Natural killer cell treated with Interleukin-12 subunit alpha and Interleukin-12 subunit beta and Interleukin-15 and Interleukin-18, amount 100 ng/mL, for 72 hours (primary cell): ENCODE results near the gene ARHGEF6. TPM values are rescaled to one million over a fixed set of nuclear protein-coding genes. Genes with fewer than 3 reads are reported as not detected.
A peak's percentile ranks its signal among the peaks of the same experiment; 100 is the strongest.

Experiments used
- ATAC-seq, 2 donors: fragments of 150-1000 bp; cut with Tn5 transposase in 1 of 2; sonication (Bioruptor Pico), chemical (Tn5 transposase) in 1 of 2; 2 replicates each; pipeline ENCODE4 v1.10.0; 2021
- DNase-seq: peaks from one replicate; pipeline ENCODE4 v3.0.0; 2022; ENCODE audit warnings: low spot score
- H3K27ac Mint-ChIP-seq, 2 donors: 1 replicate in 1 of 2; 2 replicates in 1 of 2; pipeline ENCODE4 v1.8.0; 2022; ENCODE audit warnings: mixed read lengths in 2 of 2, mild to moderate bottlenecking in 1 of 2, moderate library complexity in 1 of 2
- H3K27me3 Mint-ChIP-seq, 2 donors: 1 replicate in 1 of 2; 2 replicates in 1 of 2; pipeline ENCODE4 v1.8.0; 2022; ENCODE audit warnings: mixed read lengths in 2 of 2
- H3K36me3 Mint-ChIP-seq: one replicate; pipeline ENCODE4 v1.8.0; 2022; ENCODE audit warnings: mixed read lengths
- H3K4me1 Mint-ChIP-seq, 2 donors: 1 replicate in 1 of 2; 2 replicates in 1 of 2; pipeline ENCODE4 v1.8.0; 2022; ENCODE audit warnings: low read depth in 2 of 2, mixed read lengths in 2 of 2, mild to moderate bottlenecking in 1 of 2
- H3K4me3 Mint-ChIP-seq: one replicate; pipeline ENCODE4 v1.8.0; 2022; ENCODE audit warnings: mixed read lengths
- H3K9me3 Mint-ChIP-seq: 2 replicates; pipeline ENCODE4 v1.8.0; 2022; ENCODE audit warnings: mixed read lengths
- total RNA-seq, 2 donors: library from RNA; stranded (reverse); gene quantifications; one replicate each; pipeline ENCODE4 v1.2.3, GENCODE V29; 2022

Gene ARHGEF6
- total RNA-seq, 2 donors from 2014 or later: 45.8 to 50.2 TPM

GRCh38 chrX:136627409-136627808, 153.3 kb downstream of the ARHGEF6 start:
- H3K27me3 Mint-ChIP-seq: peaks cover 0 to 11% of the 10 kb centered on the region in 2 donors
- H3K27ac Mint-ChIP-seq: peak overlapping the region; percentile 84 to 98
- H3K4me1 Mint-ChIP-seq: peaks cover 53 to 69% of the 10 kb centered on the region in 2 donors
- peaks cover 3% of the 10 kb centered on the region for H3K9me3 Mint-ChIP-seq
- ATAC-seq: peak; percentile 79 to 82
- peak overlapping the region; percentile 85 for H3K4me3 Mint-ChIP-seq
- no peak for DNase-seq
- peaks cover 7% of the 10 kb centered on the region for H3K36me3 Mint-ChIP-seq

DNA sequence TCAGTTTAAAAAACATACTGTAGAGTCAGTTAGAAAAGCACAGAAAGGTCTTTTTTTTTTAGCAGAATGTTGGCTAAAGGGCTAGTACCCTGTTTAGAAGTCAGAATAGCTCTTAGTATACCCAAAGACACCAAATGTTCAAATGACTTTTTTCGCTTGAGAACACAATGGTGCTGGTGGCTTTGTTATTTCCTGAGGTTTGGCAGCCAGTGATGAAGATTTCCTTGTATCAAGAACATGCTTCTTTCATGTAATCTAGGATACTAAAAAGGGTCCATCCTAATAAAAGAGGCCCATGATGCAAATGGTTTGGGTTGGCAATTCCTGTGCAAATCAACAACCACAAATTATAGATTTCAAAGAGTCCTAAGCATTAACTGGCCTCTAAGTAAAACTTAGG, 153.8 kb downstream of the ARHGEF6 start:
- no peak for DNase-seq
- Mint-ChIP-seq H3K27me3 (peaks cover 0 to 11% of the 10 kb centered on the region in 2 donors), H3K4me3 (peak overlapping the region; percentile 85), H3K4me1 (peaks cover 55 to 67% of the 10 kb centered on the region in 2 donors), H3K36me3 (peaks cover 7% of the 10 kb centered on the region), H3K27ac (peak overlapping the region; percentile 84 to 98), H3K9me3 (peaks cover 3% of the 10 kb centered on the region)
- no peak for ATAC-seq

DNA sequence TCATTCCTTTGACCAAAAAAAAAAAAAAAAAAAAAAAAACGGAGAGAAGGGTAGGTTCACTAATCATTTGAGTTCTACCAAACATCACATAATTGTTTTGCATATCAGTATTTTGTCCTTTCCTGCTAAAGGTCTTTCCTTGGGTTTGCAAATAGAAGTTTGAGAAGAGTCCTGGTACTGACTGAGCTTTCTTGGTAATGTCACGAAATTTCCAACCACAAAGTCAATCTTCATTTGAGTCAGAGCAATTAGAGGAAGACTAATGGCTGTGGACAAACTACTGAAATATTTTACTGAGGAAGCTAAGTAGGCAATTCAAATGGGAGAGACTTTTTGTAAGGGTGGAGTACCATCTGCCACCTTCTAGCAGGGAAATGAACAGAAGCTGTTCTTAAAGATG, 154.5 kb downstream of the ARHGEF6 start:
- Mint-ChIP-seq H3K36me3 (peaks cover 7% of the 10 kb centered on the region), H3K27me3 (peaks cover 0 to 11% of the 10 kb centered on the region in 2 donors), H3K4me3 (peak overlapping the region; percentile 85), H3K27ac (peak overlapping the region; percentile 84 to 98), H3K9me3 (peaks cover 3% of the 10 kb centered on the region), H3K4me1 (peaks cover 58 to 69% of the 10 kb centered on the region in 2 donors)
- DNase-seq (no peak), ATAC-seq (peak; percentile 61 to 73)

GRCh38 chrX:136625246-136625645, 155.5 kb downstream of the ARHGEF6 start:
- Mint-ChIP-seq H3K4me1 (peaks cover 56 to 67% of the 10 kb centered on the region in 2 donors), H3K27me3 (peaks cover 0 to 11% of the 10 kb centered on the region in 2 donors), H3K9me3 (peaks cover 3% of the 10 kb centered on the region), H3K4me3 (no peak overlapping the region), H3K27ac (peak overlapping the region; percentile 84 to 98), H3K36me3 (peaks cover 7% of the 10 kb centered on the region)
- ATAC-seq: no peak
- no peak for DNase-seq

DNA sequence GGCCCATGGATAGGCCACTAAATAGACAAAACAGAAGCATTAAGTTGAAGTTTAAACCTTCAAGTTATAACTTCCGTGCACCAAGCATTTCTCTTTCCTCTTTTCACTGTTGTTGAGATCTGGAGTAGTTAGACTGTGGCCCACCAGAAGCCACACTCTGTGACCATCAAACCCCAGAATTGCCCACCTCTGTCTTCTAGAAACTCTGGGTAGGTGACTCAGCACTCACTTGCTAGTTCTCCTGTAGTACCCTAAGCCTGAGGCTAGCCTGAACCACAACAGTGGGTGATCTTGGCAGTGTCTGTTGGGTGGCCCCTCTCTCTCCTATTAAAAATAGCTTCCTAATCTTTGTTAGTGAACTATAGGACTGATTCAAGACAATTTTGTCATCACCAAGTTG, 157.3 kb downstream of the ARHGEF6 start:
- peaks cover 0 to 17% of the 10 kb centered on the region in 2 donors for H3K27me3 Mint-ChIP-seq
- peaks cover 3% of the 10 kb centered on the region for H3K9me3 Mint-ChIP-seq
- peaks cover 7% of the 10 kb centered on the region for H3K36me3 Mint-ChIP-seq
- ATAC-seq (peak; percentile 69 to 79), DNase-seq (no peak)
- peak overlapping the region; percentile 72 for H3K4me3 Mint-ChIP-seq
- peaks cover 62 to 71% of the 10 kb centered on the region in 2 donors for H3K4me1 Mint-ChIP-seq
- H3K27ac Mint-ChIP-seq: peak overlapping the region; percentile 84 to 98

DNA sequence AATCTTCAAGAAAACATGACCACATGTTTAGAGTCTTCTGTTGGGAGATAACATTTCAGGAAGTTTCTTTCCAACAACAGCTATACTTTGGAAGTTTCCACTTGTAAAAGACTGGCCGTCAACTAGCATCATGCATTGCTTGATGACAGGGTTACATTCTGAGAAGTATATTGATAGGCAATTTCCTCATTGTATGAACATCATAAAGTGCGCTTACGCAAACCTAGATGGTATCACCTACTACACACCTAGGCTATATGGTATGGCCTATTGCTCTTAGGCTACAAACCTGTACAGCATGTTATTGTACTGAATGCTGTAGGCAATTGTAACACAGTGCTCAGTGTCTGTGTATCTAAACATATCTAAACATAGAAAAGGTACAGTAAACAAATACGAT, 158.2 kb downstream of the ARHGEF6 start:
- Mint-ChIP-seq H3K4me1 (peaks cover 56 to 65% of the 10 kb centered on the region in 2 donors), H3K4me3 (no peak overlapping the region), H3K27me3 (peaks cover 0 to 15% of the 10 kb centered on the region in 2 donors), H3K27ac (peak overlapping the region; percentile 84 to 98), H3K9me3 (peaks cover 3% of the 10 kb centered on the region), H3K36me3 (peaks cover 7% of the 10 kb centered on the region)
- ATAC-seq (no peak), DNase-seq (no peak)

- Mint-ChIP-seq H3K36me3 (peaks cover 7% of the 10 kb centered on the region), H3K9me3 (peaks cover 3% of the 10 kb centered on the region), H3K27ac (peak overlapping the region; percentile 68 to 73), H3K4me1 (peaks cover 45 to 49% of the 10 kb centered on the region in 2 donors), H3K27me3 (peaks cover 0 to 14% of the 10 kb centered on the region in 2 donors), H3K4me3 (peak overlapping the region; percentile 15)
- ATAC-seq: no peak
- DNase-seq: no peak
These were observed 160.0 kb downstream of the ARHGEF6 start for GRCh38 chrX:136620780-136621179.

DNA sequence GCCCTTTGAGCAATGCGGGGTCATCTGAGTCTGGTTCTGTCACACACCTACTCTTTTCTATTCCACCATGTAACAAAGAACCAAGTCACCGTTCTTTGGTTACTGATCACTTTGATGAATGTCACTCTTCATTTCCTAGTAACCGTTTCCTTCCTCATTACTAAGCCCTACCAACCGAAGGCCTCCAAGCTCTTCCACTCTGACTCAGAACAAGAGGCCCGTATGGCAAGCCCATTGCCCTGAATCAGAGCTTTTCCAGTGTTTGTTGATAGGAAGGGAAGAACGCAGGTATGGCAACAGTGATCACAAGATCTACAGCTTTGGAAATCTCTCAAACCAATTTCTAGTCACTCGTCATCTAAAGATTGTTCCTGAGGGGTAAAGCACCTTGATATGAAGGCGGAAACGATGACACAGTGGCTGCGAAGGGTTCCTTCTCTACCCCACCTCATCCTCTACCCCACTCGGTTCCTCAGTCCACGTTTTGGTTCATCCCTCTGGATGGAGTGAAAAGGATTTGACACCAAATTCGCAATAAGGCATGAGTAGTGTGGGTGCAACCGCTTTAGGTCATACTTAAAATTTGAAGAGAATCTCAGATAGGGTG, 160.7 kb downstream of the ARHGEF6 start:
- Mint-ChIP-seq H3K36me3 (peaks cover 7% of the 10 kb centered on the region), H3K27ac (peak overlapping the region; percentile 68 to 73), H3K4me1 (peaks cover 42 to 48% of the 10 kb centered on the region in 2 donors), H3K4me3 (peak overlapping the region; percentile 58), H3K27me3 (peaks cover 0 to 14% of the 10 kb centered on the region in 2 donors), H3K9me3 (peaks cover 3% of the 10 kb centered on the region)
- DNase-seq (no peak), ATAC-seq (peak; percentile 29 to 59)

DNA sequence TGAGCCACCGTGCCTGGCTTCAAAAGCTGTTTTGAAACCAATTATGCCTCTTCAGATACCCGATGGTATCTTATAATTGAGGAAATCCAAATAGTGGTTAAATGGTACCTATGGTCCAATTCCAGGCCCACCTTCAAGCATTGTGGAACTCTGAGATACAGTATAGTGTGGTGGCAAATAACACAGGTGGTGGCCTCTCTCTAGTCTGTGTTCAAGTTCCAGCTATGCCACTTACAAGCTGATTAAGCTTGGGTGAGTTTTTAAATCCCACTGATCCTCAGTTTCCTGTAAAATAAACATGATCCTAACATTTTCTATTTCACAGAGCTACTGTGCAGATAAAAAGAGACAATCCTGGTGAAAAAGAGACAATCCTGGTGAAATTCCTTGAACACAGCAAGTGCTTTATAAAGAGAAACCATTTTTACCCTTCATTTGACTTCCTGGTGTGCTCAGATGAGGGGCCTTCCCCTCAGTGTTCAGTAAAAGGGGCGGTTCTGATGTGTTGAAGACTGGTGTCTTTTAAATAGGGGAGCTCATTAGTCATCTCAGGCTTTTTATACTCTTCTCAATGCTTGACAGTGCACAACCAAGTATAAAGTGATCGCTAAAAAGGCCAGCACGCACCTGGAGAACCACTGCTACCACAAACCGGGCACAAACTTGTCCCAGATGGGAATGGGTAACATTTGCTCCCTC, 163.6 kb downstream of the ARHGEF6 start:
- no peak overlapping the region for H3K4me3 Mint-ChIP-seq

More for the DNA sequence above, 163.6 kb downstream of the ARHGEF6 start:
- Mint-ChIP-seq H3K4me1 (peaks cover 24 to 28% of the 10 kb centered on the region in 2 donors), H3K27ac (peak overlapping the region; percentile 68 to 73), H3K9me3 (no peaks in the 10 kb centered on the region), H3K36me3 (no peaks in the 10 kb centered on the region), H3K27me3 (peaks cover 0 to 8% of the 10 kb centered on the region in 2 donors)
- DNase-seq: no peak
- ATAC-seq: peak; percentile 67 to 91

Other genes with a start within 250 kb of the ARHGEF6 start
- not detected for gene VGLL1, start 248.7 kb downstream of the ARHGEF6 start, total RNA-seq
- 10 to 100 TPM in 1 of 2 donors, 1 to 10 TPM in 1; 9.0 to 10.1 TPM for gene CD40LG, start 132.8 kb downstream of the ARHGEF6 start, total RNA-seq
- 100 to 1,000 TPM; 170 to 211 TPM for gene RBMX, start 99.8 kb upstream of the ARHGEF6 start, total RNA-seq